Measurements from ENCODE around the gene EYS. TPM values are rescaled to one million over a fixed set of nuclear protein-coding genes. Genes with fewer than 3 reads are reported as not detected.

EYS gene
- total RNA-seq, 1 experiment from 2014 or later, result not detected

GRCh38 chr6:64715624-64716023 lies 991.4 kb downstream of the EYS start:
- Histone ChIP-seq H2BK120ac (ENCODE audit: low read depth, low read length, poor library complexity, severe bottlenecking) (no peak overlapping the region), H2AFZ (ENCODE audit: low read length) (no peak overlapping the region), H3T11ph (ENCODE audit: low read length) (no peak overlapping the region), H2BK5ac (ENCODE audit: insufficient read length, low read length) (no peak overlapping the region), H3K27me3 (ENCODE audit: insufficient read depth, low read length) (no peaks in the 10 kb centered on the region), H3K79me1 (ENCODE audit: insufficient read depth, low read depth, low read length, poor library complexity, severe bottlenecking) (no peaks in the 10 kb centered on the region), H3K18ac (ENCODE audit: insufficient read length, low read depth, low read length) (no peak overlapping the region), H3K4me2 (ENCODE audit: insufficient read depth, insufficient read length, low read length) (no peak overlapping the region), H3K23me2 (ENCODE audit: insufficient read length, low read depth, low read length, poor library complexity, severe bottlenecking) (no peaks in the 10 kb centered on the region), H4K5ac (ENCODE audit: insufficient read length, low read depth, low read length) (no peak overlapping the region), H2BK15ac (ENCODE audit: low read depth, low read length) (no peak overlapping the region), H3K14ac (ENCODE audit: insufficient read depth, low read length) (no peak overlapping the region), H3K4me1 (ENCODE audit: insufficient read depth, low read length) (peaks cover 3% of the 10 kb centered on the region; the same call in 1 of the 2 replicates), H3K23ac (ENCODE audit: insufficient read length, low read depth, low read length) (no peak overlapping the region), H2AK5ac (ENCODE audit: insufficient read length, low read length) (no peak overlapping the region), H3K79me2 (ENCODE audit: insufficient read depth, low read length) (no peaks in the 10 kb centered on the region), H3K9ac (ENCODE audit: extremely low read depth, insufficient read length, low read length) (no peak overlapping the region), H4K91ac (ENCODE audit: insufficient read length, low read depth, low read length) (no peak overlapping the region), H4K8ac (replicated peaks; ENCODE audit: insufficient read length, low read depth, low read length) (no peak overlapping the region), H3K4ac (ENCODE audit: low read depth, low read length) (no peak overlapping the region), H3K56ac (ENCODE audit: insufficient read length, low read depth, low read length) (no peak overlapping the region), H3K9me3 (ENCODE audit: control insufficient read depth, low read depth, low read length) (no peaks in the 10 kb centered on the region), H2BK12ac (ENCODE audit: insufficient read length, low read depth, low read length) (no peak overlapping the region), H2BK20ac (ENCODE audit: low read depth, low read length, poor library complexity, severe bottlenecking) (no peak overlapping the region), H4K20me1 (ENCODE audit: control insufficient read depth, insufficient read depth, insufficient read length) (no peaks in the 10 kb centered on the region), H3K27ac (ENCODE audit: insufficient read length, low read depth, low read length) (no peak overlapping the region)
- Mint-ChIP-seq H3K4me1 (no peaks in the 10 kb centered on the region), H3K9me3 (no peaks in the 10 kb centered on the region), H3K4me3 (no peak overlapping the region), H3K27ac (no peak overlapping the region), H3K36me3 (ENCODE audit: insufficient read depth in 1 of 3, low read depth in 3 of 3) (no peaks in the 10 kb centered on the region; a peak in 1 of 7 replicates), H3K27me3 (ENCODE audit: low read depth) (no peaks in the 10 kb centered on the region)
- no CpG with 5 or more reads among the region's 3 CpGs for WGBS (ENCODE audit: extremely low coverage, insufficient read length, low lambda C conversion rate)
- no peak for DNase-seq
- TF ChIP-seq CTCF (conservative IDR thresholded peaks at IDR 0.05), result no peak
